ENCODE results near the gene AKIRIN2. TPM values are rescaled to one million over a fixed set of nuclear protein-coding genes. Genes with fewer than 3 reads are reported as not detected.

AKIRIN2 gene
- total and polyA plus RNA-seq, 9 of the 15 experiments (the other 6 are each of a cell fraction or from before 2014, with no cell fraction given) = 5.8 to 63.9 (median 28.1) TPM

DNA sequence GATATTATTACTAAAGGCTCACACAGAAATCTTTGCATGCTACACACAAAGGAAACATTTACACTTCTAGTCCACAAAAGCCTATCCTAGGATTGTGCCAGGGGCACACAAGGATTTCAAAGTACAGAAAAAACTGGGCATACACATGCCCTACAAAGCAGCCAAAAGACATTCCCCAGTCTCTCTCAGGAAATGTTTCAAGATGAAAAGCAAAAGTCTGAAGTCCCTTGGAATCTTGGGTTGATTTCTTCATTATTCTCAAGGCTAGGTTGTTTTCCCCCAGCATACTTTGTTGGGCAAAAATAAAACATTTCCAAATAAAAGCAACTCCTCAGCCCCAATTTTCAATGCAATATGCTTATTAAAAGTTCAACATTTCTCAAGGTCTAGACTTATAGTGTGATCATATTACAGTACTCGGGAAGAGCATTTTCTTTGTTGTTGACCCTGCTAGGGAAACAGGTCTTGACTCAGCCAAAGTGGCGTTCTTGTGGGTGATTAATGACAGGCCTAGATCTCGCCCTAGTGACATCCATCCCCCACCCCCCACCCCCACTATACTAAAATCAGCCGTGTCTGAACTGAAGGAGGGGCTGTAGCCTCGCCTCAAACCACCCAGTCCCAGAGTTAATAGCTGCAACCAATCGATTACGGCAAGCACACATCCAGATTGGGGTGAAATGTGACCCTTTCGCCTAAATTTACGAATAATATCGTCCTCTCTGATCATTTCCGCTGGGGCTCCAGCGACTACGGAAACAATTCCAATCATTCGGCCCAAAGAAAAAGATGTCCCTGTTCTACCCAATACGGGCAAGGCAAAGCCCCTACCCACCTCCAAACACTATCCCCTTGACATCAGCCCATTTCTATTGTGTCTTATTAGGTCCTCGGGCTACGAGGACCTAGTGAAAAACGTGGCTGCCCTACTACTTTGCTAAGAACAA is 1.4 kb downstream of the AKIRIN2 start (continued):
- peak; percentile 68 for TF ChIP-seq JUND (IDR thresholded peaks at IDR 0.05; ENCODE audit: borderline replicate concordance, low read depth, low read length)
- peak; percentile 37; the same call in 1 of the 3 replicates for TF ChIP-seq JUND (tag; IDR thresholded peaks at IDR 0.05; ENCODE audit: borderline replicate concordance, low read depth, low read length)
- no peak for TF ChIP-seq ZC3H11A (IDR thresholded peaks at IDR 0.05; ENCODE audit: low read depth, low read length)
- 0 out of 4 replicates have a peak, but pooled peaks of 1 of the 2 experiments have one; percentile 37 for TF ChIP-seq ARNT (IDR thresholded peaks at IDR 0.05)
- TF ChIP-seq, protein P1, sequence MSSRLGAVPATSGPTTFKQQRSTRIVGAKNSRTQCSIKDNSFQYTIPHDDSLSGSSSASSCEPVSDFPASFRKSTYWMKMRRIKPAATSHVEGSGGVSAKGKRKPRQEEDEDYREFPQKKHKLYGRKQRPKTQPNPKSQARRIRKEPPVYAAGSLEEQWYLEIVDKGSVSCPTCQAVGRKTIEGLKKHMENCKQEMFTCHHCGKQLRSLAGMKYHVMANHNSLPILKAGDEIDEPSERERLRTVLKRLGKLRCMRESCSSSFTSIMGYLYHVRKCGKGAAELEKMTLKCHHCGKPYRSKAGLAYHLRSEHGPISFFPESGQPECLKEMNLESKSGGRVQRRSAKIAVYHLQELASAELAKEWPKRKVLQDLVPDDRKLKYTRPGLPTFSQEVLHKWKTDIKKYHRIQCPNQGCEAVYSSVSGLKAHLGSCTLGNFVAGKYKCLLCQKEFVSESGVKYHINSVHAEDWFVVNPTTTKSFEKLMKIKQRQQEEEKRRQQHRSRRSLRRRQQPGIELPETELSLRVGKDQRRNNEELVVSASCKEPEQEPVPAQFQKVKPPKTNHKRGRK (tag; IDR thresholded peaks at IDR 0.05) = no peak
- TF ChIP-seq, protein P2, sequence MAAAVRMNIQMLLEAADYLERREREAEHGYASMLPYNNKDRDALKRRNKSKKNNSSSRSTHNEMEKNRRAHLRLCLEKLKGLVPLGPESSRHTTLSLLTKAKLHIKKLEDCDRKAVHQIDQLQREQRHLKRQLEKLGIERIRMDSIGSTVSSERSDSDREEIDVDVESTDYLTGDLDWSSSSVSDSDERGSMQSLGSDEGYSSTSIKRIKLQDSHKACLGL (CRISPR knock-in tag; IDR thresholded peaks at IDR 0.05; ENCODE audit: borderline replicate concordance, poor library complexity, severe bottlenecking) = no peak
- peak; percentile 39; the same call in 1 of the 2 replicates for TF ChIP-seq SOX6 (IDR thresholded peaks at IDR 0.05)
- TF ChIP-seq FOXK2 (conservative IDR thresholded peaks at IDR 0.05 in 1 of 2, IDR thresholded peaks at IDR 0.05 in 1 of 2; ENCODE audit: low read depth in 2 of 2) = peak; percentile 69 to 80; a peak in 3 of 4 replicates
- peak; percentile 21 for TF ChIP-seq POLR2B (IDR thresholded peaks at IDR 0.05; ENCODE audit: low read depth, partially characterized antibody)
- no peak for TF ChIP-seq MAZ (CRISPR knock-in tag; conservative IDR thresholded peaks at IDR 0.05 in 1 of 2, IDR thresholded peaks at IDR 0.05 in 1 of 2)
- TF ChIP-seq, protein P3, sequence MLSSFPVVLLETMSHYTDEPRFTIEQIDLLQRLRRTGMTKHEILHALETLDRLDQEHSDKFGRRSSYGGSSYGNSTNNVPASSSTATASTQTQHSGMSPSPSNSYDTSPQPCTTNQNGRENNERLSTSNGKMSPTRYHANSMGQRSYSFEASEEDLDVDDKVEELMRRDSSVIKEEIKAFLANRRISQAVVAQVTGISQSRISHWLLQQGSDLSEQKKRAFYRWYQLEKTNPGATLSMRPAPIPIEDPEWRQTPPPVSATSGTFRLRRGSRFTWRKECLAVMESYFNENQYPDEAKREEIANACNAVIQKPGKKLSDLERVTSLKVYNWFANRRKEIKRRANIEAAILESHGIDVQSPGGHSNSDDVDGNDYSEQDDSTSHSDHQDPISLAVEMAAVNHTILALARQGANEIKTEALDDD (IDR thresholded peaks at IDR 0.05) = peak; percentile 73
- TF ChIP-seq, protein P4, sequence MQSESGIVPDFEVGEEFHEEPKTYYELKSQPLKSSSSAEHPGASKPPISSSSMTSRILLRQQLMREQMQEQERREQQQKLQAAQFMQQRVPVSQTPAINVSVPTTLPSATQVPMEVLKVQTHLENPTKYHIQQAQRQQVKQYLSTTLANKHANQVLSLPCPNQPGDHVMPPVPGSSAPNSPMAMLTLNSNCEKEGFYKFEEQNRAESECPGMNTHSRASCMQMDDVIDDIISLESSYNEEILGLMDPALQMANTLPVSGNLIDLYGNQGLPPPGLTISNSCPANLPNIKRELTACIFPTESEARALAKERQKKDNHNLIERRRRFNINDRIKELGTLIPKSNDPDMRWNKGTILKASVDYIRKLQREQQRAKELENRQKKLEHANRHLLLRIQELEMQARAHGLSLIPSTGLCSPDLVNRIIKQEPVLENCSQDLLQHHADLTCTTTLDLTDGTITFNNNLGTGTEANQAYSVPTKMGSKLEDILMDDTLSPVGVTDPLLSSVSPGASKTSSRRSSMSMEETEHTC (IDR thresholded peaks at IDR 0.05) = no peak
- peak; percentile 45; the same call in 1 of the 2 replicates for TF ChIP-seq FOSL1 (tag; conservative IDR thresholded peaks at IDR 0.05)
- TF ChIP-seq ZNF197 (CRISPR knock-in tag; IDR thresholded peaks at IDR 0.05; ENCODE audit: low read depth) = no peak
- TF ChIP-seq, protein P5, sequence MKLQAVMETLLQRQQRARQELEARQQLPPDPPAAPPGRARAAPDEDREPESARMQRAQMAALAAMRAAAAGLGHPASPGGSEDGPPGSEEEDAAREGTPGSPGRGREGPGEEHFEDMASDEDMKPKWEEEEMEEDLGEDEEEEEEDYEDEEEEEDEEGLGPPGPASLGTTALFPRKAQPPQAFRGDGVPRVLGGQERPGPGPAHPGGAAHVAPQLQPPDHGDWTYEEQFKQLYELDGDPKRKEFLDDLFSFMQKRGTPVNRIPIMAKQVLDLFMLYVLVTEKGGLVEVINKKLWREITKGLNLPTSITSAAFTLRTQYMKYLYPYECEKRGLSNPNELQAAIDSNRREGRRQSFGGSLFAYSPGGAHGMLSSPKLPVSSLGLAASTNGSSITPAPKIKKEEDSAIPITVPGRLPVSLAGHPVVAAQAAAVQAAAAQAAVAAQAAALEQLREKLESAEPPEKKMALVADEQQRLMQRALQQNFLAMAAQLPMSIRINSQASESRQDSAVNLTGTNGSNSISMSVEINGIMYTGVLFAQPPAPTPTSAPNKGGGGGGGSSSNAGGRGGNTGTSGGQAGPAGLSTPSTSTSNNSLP (IDR thresholded peaks at IDR 0.05; ENCODE audit: borderline replicate concordance, low read depth, low read length) = peak; percentile 86; the same call in 1 of the 2 replicates
- TF ChIP-seq EZH2 (IDR thresholded peaks at IDR 0.05; ENCODE audit: borderline replicate concordance, low read depth, low read length) = no peak
- TF ChIP-seq PURB (CRISPR knock-in tag; IDR thresholded peaks at IDR 0.05; ENCODE audit: low read depth) = no peak
